GM12891 (cell line): ENCODE results near the gene FILIP1.

Experiments used
- POLR2AphosphoS5 ChIP-seq: IDR thresholded peaks from 2 replicates; pipeline ENCODE4 v1.6.1; 2011; ENCODE audit warnings: low read depth, low read length, control low read depth
- SPI1 ChIP-seq: IDR thresholded peaks from 2 replicates; pipeline ENCODE4 v1.6.1; 2011; ENCODE audit warnings: low read depth, low read length, control low read depth
- TAF1 ChIP-seq: IDR thresholded peaks from 2 replicates; pipeline ENCODE4 v1.6.1; 2011; ENCODE audit warnings: low read depth, low read length, control low read depth

- TF ChIP-seq SPI1, result no peak
- TF ChIP-seq POLR2AphosphoS5, result no peak
- TF ChIP-seq TAF1, result no peak
These were observed 107.4 kb downstream of the FILIP1 start for GRCh38 chr6:75386050-75386770.
